SKM-1 treated with dmso at 0.1 percent for 144 hours (cell line): Measurements from ENCODE around the gene HSF4.

Experiments
- DNase-seq: peaks from one replicate; lab custom pipeline; 2025; ENCODE audit not compliant: unreplicated experiment; lab: John Stamatoyannopoulos, UW

HSF4 gene

GRCh38 chr16:67149276-67150046 lies 15.1 kb upstream of the HSF4 start:
- no peak for DNase-seq

- DNase-seq = no peak
Observed at GRCh38 chr16:67150047-67150832, 14.3 kb upstream of the HSF4 start.

- DNase-seq = no peak
Observed at GRCh38 chr16:67150833-67151396, 13.6 kb upstream of the HSF4 start, which contains the start of gene B3GNT9. Gene B3GNT9 (minus strand): TSS chr16:67150998. CDS start chr16:67150485, 513 bp downstream.

DNA sequence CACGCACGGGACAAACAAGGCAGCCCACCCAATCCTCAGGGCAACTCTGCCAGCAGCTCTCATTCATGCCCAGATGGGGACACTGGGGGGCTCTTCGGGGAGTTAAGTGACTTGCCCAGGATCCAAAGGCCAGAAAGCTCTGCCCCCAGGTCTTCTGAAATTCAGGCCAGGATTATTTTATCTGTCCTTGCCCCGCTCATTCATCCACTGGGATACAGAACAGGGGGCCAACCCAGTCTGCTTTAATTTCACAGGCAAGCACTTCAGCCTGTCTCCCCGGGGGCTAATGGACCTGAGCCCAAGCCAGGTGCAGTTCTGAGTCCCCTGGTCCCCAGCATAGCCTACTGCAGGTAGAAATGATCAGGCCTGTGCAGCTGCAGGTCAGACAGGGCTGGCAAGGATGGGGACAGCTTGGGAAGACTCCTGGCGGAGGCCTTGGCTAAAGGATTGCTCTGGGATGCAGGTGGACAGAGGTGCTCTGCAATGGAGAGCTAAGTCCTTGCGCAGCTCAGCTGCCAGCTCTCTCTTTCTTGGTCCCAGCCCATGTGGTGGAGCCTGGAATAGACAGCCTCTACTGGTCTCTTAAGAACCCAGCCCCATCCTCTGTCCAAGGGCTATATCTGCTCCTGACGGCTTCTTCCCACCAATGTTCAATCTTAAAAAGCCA lies 13.0 kb upstream of the HSF4 start:
- no peak for DNase-seq

GRCh38 chr16:67154578-67155294 lies 9.8 kb upstream of the HSF4 start:
- no peak for DNase-seq

DNA sequence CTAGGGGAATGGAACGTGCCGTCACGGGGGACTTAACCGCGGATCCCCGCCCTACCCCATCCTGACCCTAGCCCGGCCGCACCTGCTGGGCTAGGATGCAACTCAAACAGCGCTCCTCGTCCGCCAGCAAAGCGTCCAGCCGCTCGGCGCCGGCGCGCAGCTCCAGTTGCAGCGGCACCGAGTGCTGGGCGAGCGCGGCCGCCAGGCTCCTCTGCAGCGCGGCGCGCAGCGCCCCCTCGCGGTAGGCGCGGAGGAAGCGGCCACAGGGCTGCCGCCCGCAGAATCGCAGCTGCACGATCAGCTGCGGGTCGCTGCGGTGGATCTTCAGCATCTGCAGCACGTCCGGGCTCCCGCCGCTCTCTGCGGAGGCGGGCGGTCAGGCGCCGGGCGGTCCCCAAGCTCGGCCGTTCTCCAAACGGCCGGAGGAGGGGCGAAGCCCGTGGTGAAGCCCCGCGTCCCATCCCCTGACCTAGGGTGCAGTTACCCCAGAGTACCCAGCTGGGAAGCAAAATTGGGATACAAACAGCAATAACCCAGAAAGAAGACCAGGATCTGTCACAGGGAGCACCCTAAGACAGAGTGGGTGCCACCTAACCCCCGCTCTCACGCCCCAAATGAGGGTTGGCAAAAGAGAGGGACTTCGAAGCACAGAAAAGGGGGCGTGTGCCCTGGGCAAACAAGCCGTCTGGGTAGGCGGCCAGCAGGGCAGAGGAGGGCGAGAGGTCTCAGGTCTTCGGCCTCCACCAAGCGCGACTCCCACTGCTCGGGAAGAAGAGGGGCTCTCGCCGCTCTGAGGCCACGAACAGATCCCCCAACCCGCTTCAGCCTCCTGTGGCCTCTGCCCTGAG lies 9.0 kb upstream of the HSF4 start:
- DNase-seq = peak; percentile 58

DNA sequence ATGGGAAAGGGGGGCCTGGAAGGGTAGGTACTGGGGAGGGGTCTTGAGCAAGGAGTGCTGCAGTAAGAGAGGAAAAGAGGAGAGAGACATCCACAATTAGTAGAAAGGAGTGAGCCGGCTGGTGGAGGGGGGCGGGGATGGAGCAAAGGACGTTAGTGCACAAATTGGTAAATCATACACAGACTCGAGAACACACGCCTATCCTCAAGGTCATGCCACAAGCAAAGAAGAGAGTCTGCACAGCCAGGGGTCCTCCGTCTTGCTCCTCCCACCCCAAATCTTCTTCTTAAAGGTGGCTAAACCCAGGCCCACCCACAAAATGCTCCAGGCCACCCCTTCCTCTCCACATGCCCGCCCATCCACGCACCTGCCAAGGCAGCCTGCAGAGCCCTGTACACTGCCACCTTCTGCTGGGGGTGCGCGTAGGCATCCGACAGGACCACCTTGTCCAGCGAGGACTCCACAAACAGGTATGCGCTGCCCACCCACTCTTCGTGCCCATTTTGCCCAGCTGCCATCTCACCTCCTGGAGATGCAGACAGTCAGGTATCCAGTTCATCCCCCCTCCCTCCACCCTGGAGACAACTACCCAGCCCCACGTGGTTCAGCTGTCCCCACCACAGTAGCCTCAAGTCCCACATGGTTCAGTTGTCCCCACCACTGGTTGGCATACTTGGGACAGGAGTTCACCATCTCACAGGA lies 8.3 kb upstream of the HSF4 start:
- DNase-seq = no peak

DNA sequence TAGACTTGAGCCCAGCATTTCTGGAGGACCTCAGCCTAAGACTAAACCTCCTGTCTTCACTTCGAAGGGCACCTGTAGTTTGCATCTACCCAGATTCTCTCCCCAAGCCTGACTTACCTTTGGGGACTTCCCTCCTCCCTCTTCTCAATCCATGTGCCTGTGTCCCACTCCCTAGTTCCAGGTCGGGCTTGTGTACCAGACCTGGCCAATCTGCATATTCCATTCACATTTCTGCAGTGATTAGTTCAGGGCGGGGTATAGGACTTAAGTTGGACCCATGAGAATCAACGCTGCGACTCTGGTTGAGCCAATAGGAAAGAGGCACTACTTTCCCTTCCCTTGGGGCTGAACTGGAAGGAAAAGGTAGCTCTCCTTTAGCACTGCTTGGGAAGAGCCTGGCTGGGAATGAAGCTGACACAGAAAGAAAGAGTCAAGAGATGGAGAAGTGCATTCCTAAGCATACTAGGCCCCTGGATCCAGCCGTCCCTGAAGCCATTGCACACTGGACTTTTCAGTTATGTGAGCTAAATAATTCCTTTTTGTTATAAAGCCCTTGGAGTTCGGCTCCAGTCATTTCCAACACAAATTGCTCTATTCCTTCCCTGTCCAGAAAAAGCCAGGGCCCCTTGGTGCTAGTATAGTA lies 7.3 kb upstream of the HSF4 start:
- no peak for DNase-seq

- no peak for DNase-seq
Observed at GRCh38 chr16:67157892-67158635, 6.5 kb upstream of the HSF4 start.

- DNase-seq = no peak
Observed at GRCh38 chr16:67158637-67159600, 5.6 kb upstream of the HSF4 start.

GRCh38 chr16:67161595-67162058 lies 2.9 kb upstream of the HSF4 start:
- no peak for DNase-seq

DNA sequence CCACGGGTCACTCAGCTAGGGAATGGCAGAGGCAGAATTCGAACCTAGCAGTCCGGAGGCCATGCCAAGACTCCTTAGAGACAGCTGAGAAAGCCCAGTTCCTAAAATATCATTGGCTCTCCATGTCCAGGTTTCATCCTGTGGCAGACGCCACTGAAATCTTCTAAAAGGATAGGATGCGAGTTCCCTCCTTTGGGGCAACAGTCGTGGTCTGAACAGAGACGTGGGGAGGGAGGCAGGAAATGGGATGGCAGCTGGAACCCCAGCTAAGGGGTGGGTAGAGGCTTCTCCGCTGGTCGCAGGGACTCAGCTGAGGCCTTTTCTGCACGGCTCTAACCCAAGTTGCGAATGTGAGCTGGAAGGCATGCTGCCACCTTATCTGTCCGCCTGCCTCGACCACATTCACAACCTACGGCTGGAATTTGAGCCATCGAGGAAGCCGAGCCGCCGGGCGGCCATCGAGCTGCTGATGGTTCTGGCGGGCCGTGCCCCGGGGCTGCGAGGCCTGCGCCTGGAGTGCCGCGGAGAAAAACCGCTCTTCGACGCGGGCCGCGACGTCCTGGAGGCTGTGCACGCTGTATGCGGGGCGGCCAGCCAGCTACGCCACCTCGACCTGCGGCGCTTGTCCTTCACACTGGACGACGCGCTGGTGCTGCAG lies 1.9 kb upstream of the HSF4 start:
- no peak for DNase-seq

GRCh38 chr16:67163164-67163998 lies 1.2 kb upstream of the HSF4 start:
- no peak for DNase-seq

DNA sequence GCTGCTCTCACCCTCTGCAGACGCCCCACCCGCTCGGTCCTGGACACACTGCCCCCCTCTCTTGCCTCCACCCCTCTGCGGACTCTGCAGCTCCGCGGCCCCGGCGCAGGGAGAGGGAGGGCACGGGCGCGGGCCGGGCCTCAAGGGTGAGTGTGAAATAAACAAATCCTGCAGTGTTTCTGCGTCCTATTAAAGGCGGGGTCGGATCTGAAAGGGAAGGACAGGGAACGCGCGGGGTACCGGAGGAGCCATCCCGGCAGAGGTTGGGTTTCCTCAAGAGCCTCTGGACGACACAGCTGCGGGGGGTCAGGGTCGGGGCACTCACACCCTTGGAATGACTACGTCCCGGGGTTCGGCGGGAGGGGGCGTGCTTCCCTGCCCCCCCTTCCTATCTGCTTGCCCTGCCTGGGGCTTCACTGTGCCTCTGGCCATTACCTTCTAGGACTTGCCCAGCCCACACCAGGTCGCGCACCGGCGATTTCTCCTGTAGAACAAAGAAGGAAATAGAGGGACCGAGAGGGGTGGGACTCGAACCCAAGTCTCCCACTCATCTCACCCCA lies 466 bp upstream of the HSF4 start:
- no peak for DNase-seq
